ENCODE results near the gene SIK2.

SIK2 gene

DNA sequence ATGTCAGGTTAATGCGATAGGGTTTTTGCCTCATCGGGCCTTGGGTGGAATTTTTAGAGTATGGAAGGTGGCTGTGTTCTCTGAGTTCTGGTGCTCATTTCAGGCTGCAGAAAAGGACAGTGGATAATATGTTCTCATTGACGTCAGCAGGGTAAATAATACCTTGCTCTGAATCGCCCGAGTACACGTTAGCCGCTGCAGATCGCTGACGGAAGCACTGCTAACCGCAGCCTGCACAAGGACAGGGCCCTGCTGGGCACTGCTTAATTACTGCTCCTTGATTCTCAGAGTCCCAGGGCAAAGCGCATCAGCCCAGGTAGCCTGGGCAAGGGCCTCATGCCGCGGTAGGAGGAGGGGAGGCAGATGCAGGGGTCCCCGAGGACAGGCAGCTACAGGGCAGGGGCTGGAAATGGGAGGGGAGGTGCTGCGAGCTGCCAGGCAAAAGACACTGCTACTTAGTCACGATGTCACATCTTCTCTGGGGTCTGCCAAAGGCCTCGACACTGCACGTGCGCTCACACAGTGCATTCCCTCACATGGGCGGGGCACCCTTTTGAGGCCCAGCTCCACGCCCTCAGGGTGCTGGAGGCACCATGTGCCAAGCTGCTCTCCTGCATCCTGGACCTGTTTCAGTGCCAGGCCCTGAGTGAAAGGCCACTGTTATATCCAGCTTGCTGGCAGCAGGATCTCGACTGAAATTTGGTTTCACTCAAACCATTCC is 128.8 kb downstream of the SIK2 start:
- no peak for DNase-seq (ENCODE audit: low read depth)

- no peak for DNase-seq (ENCODE audit: low read depth)
Observed at GRCh38 chr11:111731821-111732220, 129.6 kb downstream of the SIK2 start.

- DNase-seq (ENCODE audit: low read depth) = no peak
Observed at GRCh38 chr11:111733016-111733415, 130.8 kb downstream of the SIK2 start.

- no peak for DNase-seq (ENCODE audit: low read depth)
Observed at GRCh38 chr11:111733611-111734088, 131.4 kb downstream of the SIK2 start.

- no peak for DNase-seq (ENCODE audit: low read depth)
Observed at GRCh38 chr11:111734101-111734953, 132.1 kb downstream of the SIK2 start.

- DNase-seq (ENCODE audit: low read depth) = no peak
Observed at GRCh38 chr11:111734954-111735261, 132.7 kb downstream of the SIK2 start.

DNA sequence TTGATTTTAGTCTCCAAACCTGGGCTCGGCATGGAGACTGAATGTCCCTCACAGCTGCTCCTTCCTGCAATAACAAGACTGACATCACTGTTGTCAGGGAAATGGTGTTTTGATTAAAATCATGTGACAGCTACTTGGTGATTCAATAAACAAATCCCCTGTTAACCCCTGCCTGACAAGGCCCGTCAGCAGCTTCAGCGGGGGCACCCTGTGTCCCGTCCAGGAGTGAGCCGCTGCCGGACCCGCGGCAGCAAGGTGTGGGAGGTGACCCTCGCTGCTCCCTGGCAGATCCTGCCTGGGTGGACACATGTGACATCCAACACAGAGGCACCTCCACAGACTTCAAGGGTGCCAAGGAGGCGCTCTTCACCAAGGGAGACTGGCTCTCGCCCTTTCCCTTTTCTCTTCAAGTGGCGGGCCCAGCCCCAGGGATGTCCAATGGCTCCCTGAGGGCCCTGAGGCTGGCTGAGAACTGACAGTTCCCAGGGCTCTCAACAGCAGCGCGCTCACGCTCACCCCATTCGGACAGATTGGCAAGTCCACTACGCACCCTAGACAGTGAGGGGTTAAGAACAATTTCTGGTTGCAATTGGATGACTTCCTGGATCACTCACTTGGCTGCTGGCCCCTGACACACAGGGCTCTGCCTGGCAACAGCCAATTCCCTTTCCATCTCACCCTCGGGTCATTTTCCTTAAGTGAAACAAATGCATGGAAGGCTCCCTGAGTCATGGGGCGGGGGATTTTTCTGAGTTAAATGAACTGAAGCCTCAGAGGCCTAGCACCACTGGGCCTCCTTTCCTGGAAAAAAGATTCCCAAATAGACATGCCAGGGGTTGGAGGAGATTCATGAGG is 133.2 kb downstream of the SIK2 start:
- no peak for DNase-seq (ENCODE audit: low read depth)

DNA sequence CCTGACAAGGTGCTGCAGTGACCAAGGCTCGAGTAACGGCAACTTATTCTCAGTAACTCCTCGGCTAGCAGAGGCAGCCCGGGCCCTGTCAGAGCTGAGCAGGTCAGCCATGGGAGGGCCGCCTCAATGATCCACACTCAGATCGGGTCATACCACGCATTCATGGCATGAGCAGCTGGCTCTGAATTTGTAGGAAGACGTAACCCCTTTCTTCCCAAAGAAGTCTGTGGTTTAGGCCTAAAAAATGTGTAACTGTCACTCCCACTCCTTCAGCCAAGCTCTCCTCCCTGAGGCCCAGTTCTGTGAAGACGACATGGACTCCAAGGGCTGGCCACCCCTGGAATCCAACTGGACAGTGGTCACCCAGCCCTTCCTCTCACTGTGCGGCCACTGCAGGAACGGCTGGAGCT is 133.9 kb downstream of the SIK2 start:
- no peak for DNase-seq (ENCODE audit: low read depth)

GRCh38 chr11:111736621-111737443 is 134.6 kb downstream of the SIK2 start:
- no peak for DNase-seq (ENCODE audit: low read depth)

- no peak for DNase-seq (ENCODE audit: low read depth)
Observed at GRCh38 chr11:111737444-111738210, 135.4 kb downstream of the SIK2 start.

GRCh38 chr11:111739299-111739698 is 137.1 kb downstream of the SIK2 start:
- no peak for DNase-seq (ENCODE audit: low read depth)

DNA sequence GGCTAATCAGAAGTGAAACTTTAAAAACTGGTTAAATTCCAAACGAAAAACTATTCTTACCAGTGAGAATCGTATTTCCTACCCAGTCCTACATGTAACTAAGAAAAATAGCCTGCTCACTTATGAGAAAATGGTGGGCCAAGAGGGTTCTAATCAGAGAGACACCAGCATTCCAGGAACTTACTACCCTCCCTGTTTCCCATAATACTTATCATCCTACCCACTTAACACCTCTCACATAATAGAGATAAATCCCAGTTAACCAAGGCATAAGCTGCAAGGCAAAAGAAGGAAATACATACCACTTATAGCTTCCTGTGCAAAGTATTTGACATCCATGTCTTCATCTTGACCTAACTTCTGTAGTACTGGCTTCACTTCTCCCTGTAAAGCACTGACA is 139.5 kb downstream of the SIK2 start:
- DNase-seq (ENCODE audit: low read depth) = no peak

GRCh38 chr11:111743700-111744099 is 141.5 kb downstream of the SIK2 start:
- no peak for DNase-seq (ENCODE audit: low read depth)

GRCh38 chr11:111745719-111746504 is 143.7 kb downstream of the SIK2 start:
- DNase-seq (ENCODE audit: low read depth) = no peak

DNA sequence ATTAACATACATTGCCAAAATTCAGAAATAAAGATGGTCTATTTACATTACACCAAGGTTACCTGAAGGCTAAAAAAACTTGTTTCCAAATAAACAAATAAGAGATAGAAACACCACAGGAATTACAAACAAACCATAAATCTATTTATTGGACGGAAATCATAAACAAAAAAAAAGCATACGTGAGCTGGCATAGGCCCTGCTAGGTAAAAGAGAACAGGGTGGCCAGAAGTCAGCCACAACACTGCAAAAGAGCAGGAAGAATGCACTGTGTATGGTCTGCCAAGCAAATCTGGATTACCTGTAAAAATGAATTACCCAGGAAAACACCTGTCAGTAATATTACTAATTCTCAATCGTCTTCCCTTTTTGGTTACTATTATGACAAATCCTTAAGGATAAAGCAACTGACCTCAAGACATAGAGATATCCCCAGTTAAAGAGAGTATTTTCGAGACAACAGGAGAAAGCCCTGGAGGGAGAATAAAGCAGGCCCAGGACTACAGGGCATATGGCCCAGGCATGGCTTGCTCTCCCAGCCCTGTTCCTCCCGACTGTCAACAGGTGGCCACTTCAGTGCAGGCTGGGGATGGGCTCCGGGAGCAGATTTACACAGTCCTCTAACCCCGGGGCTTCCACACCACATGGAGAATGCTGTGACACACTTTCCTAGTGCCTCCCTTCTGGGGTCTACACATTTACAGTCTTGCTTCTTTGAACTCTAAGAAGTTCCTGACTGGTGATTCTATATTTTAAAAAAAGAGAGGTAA is 146.0 kb downstream of the SIK2 start:
- no peak for DNase-seq (ENCODE audit: low read depth)

- no peak for DNase-seq (ENCODE audit: low read depth)
Observed at GRCh38 chr11:111749646-111750045, 147.4 kb downstream of the SIK2 start.

DNA sequence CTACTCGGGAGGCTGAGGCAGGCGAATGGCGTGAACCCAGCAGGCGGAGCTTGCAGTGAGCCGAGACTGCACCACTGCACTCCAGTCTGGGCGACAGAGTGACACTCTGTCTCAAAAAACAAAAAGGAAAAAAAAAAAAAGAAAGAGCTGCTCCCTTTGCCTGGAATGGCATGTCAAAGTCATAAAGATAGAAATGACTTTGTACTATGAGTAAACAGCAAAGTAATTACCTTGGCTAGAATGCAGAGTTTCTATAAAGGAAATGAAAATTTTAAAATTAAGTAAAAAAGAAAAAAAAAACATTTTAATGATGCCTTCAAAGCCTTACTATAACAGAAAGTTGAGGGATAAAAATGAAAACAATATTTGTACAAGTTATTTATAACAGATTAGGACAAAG is 153.8 kb downstream of the SIK2 start:
- no peak for DNase-seq (ENCODE audit: low read depth)

DNA sequence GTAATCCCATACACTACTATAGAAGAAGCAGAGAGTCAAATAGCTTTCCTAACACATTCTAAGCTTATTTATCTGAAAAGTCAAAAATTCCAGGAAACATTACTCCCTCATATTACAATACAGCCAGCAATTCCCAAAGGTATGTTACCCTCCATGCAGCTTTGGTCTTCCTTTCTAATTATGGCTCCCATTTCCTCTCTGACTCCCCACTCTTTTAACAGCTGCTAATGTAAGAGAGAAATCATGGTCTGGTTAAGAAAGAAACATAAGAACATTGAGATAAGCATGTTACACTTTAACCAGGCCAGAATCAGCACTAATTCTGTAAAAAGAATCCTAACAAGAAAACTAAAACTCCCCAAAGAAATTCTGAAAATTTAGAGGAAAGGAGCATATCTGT is 157.1 kb downstream of the SIK2 start:
- no peak for DNase-seq (ENCODE audit: low read depth)

DNA sequence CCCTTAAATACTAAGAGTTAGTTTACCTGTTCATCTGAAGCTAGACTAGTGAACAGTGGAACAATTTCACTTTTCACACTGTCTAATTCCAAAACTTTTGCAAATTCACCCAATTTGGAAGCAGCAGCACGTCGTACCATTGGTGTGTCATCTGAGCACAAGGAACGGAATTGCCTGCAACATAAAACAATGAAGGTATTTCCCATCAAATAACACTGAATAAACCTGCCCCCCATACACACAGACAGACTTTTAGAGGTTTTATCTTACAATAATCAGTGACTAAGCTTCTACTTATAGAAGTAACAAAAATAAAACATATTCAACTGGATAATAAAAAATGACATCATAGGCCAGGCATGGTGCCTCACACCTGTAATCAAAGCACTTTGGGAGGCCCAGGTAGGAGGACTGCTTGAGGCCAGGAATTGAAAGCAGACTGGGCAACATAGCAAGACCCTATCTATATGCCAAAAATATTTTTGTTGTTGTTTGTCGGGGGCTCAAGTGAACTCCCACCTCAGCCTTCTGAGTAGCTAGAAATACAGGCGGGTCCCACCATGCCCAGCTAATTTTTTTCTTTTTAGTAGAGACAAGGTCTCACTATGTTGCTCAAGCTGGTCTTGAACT is 157.6 kb downstream of the SIK2 start:
- DNase-seq (ENCODE audit: low read depth) = no peak

Data from stimulated activated CD8-positive, alpha-beta memory T cell treated with anti-CD3 and anti-CD28 coated beads, Interleukin-15, amount 100 ng/mL, for 1 hour (primary cell).